Measurements from ENCODE around the gene HIVEP1.
"Not testable (repeated sequence)": the region's sequence is repeated elsewhere in the genome, so short reads cannot be mapped to it uniquely, and the experiment has no call there.

Gene HIVEP1

DNA sequence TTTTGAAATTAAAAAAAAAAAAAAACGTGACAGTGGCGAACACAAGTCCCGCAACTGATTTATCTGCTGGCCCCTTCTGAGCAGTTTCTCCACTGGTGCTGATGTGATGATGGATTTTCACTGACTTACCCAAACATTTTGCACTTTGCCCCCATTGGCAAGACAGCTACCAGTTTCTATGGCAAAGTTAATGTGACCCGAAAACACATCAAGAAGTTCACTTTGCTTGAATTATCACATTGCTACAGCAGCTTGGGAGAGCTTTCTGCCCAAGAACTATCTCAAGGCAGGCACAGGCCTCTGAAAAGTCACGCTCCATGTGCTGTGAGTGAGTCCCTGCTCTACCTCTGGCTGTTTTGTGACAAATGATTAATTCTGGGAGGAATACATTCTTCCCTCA lies 150.1 kb downstream of the HIVEP1 start:
- DNase-seq (ENCODE audit: low read depth), result no peak

GRCh38 chr6:12163149-12163548 lies 151.0 kb downstream of the HIVEP1 start:
- no peak for DNase-seq (ENCODE audit: low read depth)

DNA sequence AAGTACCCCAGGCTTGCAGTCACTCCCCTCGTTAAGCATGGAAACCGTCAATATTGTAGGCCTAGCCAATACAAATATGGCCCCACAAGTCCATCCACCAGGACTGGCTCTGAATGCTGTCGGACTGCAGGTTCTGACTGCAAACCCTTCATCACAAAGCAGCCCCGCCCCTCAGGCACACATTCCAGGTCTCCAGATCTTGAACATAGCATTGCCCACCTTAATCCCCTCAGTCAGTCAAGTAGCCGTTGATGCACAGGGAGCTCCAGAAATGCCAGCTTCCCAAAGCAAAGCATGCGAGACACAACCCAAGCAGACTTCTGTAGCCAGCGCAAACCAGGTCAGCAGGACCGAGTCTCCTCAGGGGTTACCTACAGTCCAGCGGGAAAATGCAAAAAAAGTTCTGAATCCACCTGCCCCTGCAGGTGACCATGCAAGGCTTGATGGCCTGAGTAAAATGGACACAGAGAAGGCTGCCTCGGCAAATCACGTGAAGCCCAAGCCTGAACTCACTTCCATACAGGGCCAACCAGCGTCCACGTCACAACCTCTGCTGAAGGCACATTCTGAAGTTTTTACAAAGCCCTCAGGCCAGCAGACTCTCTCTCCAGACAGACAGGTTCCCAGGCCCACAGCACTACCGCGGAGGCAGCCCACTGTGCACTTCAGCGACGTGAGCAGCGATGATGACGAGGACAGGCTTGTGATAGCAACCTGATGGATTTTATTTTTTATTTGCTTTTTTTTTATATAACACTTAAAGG lies 151.8 kb downstream of the HIVEP1 start:
- DNase-seq (ENCODE audit: low read depth), result no peak

DNA sequence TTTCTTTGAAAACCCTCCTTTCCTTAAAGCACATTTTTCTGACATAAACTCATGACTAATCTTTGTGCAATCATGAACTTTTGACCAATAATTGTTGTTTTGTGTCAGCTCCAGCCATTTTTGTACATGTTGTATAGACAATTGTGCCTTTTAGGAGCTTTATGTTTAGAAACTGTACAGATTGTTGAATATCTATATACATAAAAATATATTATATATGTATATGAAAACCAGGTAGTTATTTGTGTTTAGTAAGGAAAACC lies 152.3 kb downstream of the HIVEP1 start:
- DNase-seq (ENCODE audit: low read depth), result no peak

- no peak for DNase-seq (ENCODE audit: low read depth)
These were observed 153.2 kb downstream of the HIVEP1 start for GRCh38 chr6:12165297-12165696.

DNA sequence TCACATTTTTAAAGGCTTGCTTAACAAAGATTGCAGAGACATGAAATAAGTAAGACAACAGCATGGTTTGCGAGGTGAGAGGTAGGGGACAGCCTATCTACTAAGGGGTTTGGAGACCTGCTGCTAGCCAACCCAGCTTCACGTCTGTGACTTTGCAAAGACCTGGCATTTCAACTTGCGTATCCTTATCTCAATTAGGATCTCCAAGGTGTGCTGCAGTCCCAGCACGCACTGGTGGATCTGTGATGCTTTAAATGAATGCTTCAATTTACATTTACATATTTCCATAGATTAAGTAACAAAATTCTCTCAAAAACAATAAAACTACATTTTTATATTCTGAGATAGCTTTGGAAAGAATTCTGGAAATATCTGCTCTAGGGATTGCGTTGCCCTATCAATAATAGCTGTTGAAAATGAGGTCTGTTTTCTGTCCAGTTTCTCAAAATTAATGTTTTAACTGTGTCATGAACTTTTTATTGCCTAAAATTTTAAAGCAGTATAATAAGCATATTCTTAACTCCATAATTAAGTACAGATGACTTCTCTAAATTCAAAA lies 153.7 kb downstream of the HIVEP1 start:
- no peak for DNase-seq (ENCODE audit: low read depth)

DNA sequence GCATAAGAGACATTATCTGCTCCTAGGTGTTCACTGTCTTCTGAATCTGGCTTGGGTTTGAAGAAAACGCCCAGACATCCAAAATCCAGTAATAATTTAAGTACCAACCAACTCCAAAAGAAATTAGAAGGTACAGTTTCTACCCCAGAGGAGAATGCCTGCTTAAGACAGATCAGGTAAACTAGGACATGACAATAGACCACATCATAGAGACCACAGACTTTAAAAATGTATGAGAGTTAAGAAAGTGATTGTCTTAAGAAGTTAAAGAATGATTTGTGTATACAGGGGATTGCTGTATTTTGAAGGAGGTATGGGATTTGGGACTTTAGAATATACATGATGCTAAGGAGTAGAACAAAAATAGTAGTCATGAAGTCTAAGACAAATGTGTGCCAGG lies 157.3 kb downstream of the HIVEP1 start:
- no peak for DNase-seq (ENCODE audit: low read depth)

GRCh38 chr6:12170351-12171092 lies 158.4 kb downstream of the HIVEP1 start:
- no peak for DNase-seq (ENCODE audit: low read depth)

- no peak for DNase-seq (ENCODE audit: low read depth)
These were observed 159.6 kb downstream of the HIVEP1 start for GRCh38 chr6:12171717-12172116.

GRCh38 chr6:12172572-12172971 lies 160.5 kb downstream of the HIVEP1 start:
- DNase-seq (ENCODE audit: low read depth), result no peak

- no peak for DNase-seq (ENCODE audit: low read depth)
These were observed 161.1 kb downstream of the HIVEP1 start for GRCh38 chr6:12173181-12173580.

GRCh38 chr6:12173661-12174060 lies 161.5 kb downstream of the HIVEP1 start:
- DNase-seq (ENCODE audit: low read depth), result no peak

- no peak for DNase-seq (ENCODE audit: low read depth)
These were observed 162.8 kb downstream of the HIVEP1 start for GRCh38 chr6:12174878-12175277.

GRCh38 chr6:12175626-12176025 lies 163.5 kb downstream of the HIVEP1 start:
- DNase-seq (ENCODE audit: low read depth), result no peak

GRCh38 chr6:12176782-12177181 lies 164.7 kb downstream of the HIVEP1 start:
- DNase-seq (ENCODE audit: low read depth), result not testable (repeated sequence)

DNA sequence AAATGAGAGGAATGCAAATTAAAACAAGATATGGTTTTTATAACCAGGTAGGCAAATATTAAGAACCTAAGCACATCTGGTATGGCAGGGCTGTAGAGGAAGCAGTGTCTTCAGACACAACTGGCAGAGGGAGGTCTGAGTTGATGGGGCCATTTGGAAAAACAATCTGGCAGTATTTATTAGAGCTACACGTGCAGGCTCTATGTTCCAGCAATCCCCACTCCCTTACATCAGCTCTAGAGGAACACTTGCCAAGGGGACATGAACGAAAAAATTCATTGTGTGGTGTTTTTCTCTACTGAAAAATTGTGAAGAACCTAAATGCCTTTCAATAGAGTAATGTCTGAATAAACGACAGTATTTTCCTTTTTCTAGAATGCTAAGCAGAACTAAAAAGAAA lies 166.4 kb downstream of the HIVEP1 start:
- DNase-seq (ENCODE audit: low read depth), result no peak

GRCh38 chr6:12181481-12181880 lies 169.4 kb downstream of the HIVEP1 start:
- DNase-seq (ENCODE audit: low read depth), result no peak

DNA sequence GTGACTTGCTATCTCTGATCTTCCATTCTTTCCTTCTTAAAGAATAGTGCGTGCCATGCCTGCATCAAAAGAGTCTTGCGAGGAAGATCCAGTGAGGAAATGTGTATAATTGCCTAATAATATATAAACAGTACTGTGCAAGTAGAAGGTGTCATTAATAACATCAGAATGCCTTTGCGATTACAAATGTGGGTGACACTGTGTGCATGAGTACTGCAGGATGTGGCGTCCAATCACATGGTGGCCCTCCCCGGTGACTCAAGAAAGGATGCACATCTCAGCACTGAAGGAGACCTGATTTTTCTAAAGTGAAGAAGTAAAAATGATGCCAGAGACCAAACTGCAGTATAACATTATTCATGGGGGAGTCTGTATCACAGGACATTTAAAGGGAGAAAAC lies 170.6 kb downstream of the HIVEP1 start:
- DNase-seq (ENCODE audit: low read depth), result no peak

DNA sequence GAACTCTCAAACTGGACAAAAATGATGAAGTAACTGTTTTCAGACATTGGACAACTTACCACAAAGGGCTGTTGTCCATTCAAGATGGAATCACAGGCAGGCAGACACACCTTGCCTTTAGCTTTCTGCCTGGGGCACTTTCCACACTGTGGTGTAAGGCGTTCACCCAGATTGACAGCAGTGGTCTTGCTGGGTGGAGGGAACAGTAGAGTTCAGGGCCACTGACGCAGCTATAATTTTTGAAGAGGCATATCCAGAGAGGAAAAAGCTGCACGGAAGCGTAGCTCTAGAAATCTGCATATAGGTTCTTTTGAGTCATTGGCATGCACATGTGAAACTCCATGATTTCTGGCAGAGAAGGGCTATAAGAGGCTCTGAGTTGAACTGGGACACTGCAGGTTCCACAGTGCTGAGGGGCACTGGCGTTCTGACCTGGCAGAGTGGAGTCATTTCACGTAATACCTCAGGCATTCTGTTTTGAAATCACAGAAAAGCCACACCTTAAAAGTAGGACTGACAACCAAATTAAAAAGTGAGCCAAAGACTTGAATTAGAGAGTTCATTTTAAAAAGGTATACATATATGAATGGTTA lies 173.1 kb downstream of the HIVEP1 start:
- no peak for DNase-seq (ENCODE audit: low read depth)

- DNase-seq (ENCODE audit: low read depth), result no peak
These were observed 174.4 kb downstream of the HIVEP1 start for GRCh38 chr6:12186528-12186927.

- DNase-seq (ENCODE audit: low read depth), result no peak
These were observed 177.0 kb downstream of the HIVEP1 start for GRCh38 chr6:12189150-12189549.

DNA sequence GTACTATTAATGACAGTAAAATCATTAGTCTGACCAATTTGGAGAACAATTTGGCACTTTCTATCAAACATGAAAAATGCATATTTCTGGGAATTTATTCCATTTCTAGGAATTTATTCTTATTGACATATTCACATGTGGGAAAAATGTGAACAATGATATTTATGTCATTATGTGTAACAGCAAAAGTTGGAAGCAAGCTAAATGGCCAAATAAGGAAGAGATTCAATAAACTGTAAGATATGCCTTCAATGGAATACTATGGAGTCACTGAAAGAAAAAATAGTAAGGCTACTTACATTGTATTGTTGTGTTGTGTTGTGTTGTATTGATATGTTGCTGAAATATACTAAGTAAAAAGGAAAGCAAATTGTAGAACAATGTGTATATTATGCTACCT lies 177.5 kb downstream of the HIVEP1 start:
- no peak for DNase-seq (ENCODE audit: low read depth)

DNA sequence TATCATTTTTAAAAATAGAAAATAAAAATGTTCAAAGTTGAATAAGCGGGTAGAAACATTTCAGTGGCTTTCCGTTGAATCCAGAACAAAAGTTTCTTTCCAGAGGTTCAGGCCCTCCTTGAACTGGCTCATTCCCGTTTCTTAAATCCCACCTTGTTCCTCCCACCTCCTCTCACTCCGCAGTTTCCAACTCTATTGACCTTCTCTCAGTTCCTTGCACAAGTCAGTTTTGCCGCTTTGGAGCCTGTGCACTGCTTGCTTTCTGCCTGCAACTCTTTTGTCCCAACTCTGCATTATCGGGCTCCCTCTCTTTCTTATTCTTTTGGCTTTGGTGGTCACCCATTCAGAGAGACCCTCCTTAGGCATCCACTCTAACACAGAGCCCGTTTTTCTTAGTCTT lies 178.1 kb downstream of the HIVEP1 start:
- DNase-seq (ENCODE audit: low read depth), result no peak
